K562 (cell line): Measurements from ENCODE around the gene KIF26A. TPM values are rescaled to one million over a fixed set of nuclear protein-coding genes. Genes with fewer than 3 reads are reported as not detected.

Experiments used
- ATAC-seq: fragments of 200-7000 bp; cut with Tn5 transposase; 3 replicates; pipeline ENCODE4 v1.9.1; 2020; ENCODE audit warnings: moderate library complexity
- BruUV-seq: library from RNA; stranded (reverse); fragments of 400-500 nt; replicated peaks from 2 replicates; lab custom pipeline; 2021; lab: Mats Ljungman, UMichigan
- CTCF ChIA-PET: fragments of 300-600 bp; formaldehyde crosslinking; extraction: SDS; loops from one replicate; lab custom pipeline; 2021; ENCODE audit warnings: low intra/inter-chr PET ratio; lab: Yijun Ruan, JAX
- POLR2A ChIA-PET: fragments of 300-600, 350-650 bp; sonication (Branson Sonifier 250); formaldehyde crosslinking; extraction: SDS; loops from one replicate; lab custom pipeline; 2021; ENCODE audit warnings: antibody characterized with exemption, inconsistent platforms; lab: Yijun Ruan, JAX
- DNase-seq, 4 experiments: peaks; one replicate each; pipeline versions ENCODE4 v3.0.0 to v3.0.0-alpha.2; 2011 to 2018; ENCODE audit warnings: low spot score in 3 of 4, mixed read lengths in 3 of 4; ENCODE audit errors: extremely low read depth in 1 of 4
- FAIRE-seq: peaks from 2 replicates; lab custom pipeline; 2011; peaks lifted over from hg19 to GRCh38; lab: Jason Lieb, UNC
- H2AFZ ChIP-seq: 2 replicates; pipeline ENCODE4 v1.6.0; 2011; ENCODE audit warnings: low read depth, low read length, control low read depth, inconsistent platforms
- H3K27ac ChIP-seq: fragments of 200-600 bp; 3 replicates; pipeline ENCODE4 v1.8.0; 2011; ENCODE audit warnings: low read depth, mild to moderate bottlenecking, control low read depth, inconsistent platforms, low read length, moderate library complexity, mixed read lengths; ENCODE audit errors: extremely low read depth
- H3K27me3 ChIP-seq, 2 experiments: fragments of 300-600 bp in 1 of 2; 2 replicates in 1 of 2; 3 replicates in 1 of 2; pipeline versions ENCODE4 v1.6.0 to v1.8.0; 2011; ENCODE audit warnings: inconsistent platforms in 2 of 2, low read length in 2 of 2, mild to moderate bottlenecking in 1 of 2, mixed read lengths in 1 of 2, moderate library complexity in 1 of 2; ENCODE audit not compliant: control insufficient read depth in 2 of 2, insufficient read depth in 2 of 2
- H3K36me3 ChIP-seq: fragments of 300-600 bp; 3 replicates; pipeline ENCODE4 v1.8.0; 2011; ENCODE audit warnings: mild to moderate bottlenecking, low read length, inconsistent platforms; ENCODE audit not compliant: control insufficient read depth, insufficient read depth
- H3K4me1 ChIP-seq, 2 experiments: fragments of 200-600 bp in 1 of 2; replicated peaks in 1 of 2; 2 replicates in 1 of 2; 3 replicates in 1 of 2; pipeline versions ENCODE4 v1.5.1 to v1.8.0; 2011; ENCODE audit warnings: inconsistent platforms in 2 of 2, low read length in 2 of 2, mild to moderate bottlenecking in 1 of 2, mixed read lengths in 1 of 2, moderate library complexity in 1 of 2; ENCODE audit not compliant: control insufficient read depth in 2 of 2, insufficient read depth in 2 of 2
- H3K4me2 ChIP-seq: 2 replicates; pipeline ENCODE4 v1.6.1; 2011; ENCODE audit warnings: low read length, control low read depth, inconsistent platforms, mixed read lengths; ENCODE audit not compliant: insufficient read depth
- H3K4me3 ChIP-seq: fragments of 200-600 bp; sonication (generic), shearing (Covaris generic); 2 replicates; pipeline ENCODE4 v1.5.1; 2016; ENCODE audit warnings: control low read depth, inconsistent platforms
- H3K79me2 ChIP-seq: fragments of 200-600 bp; 3 replicates; pipeline ENCODE4 v1.8.0; 2011; ENCODE audit warnings: low read length, inconsistent platforms; ENCODE audit not compliant: control insufficient read depth, insufficient read depth
- H3K9ac ChIP-seq, 2 experiments: 2 replicates each; pipeline versions ENCODE4 v1.6.0 to v1.6.1; 2011; ENCODE audit warnings: low read depth in 2 of 2, low read length in 2 of 2, control low read depth in 1 of 2, inconsistent platforms in 1 of 2, mild to moderate bottlenecking in 1 of 2, mixed read lengths in 1 of 2; ENCODE audit not compliant: insufficient read depth in 1 of 2
- H3K9me1 ChIP-seq: one replicate; pipeline ENCODE4 v1.6.0; 2011; ENCODE audit warnings: inconsistent platforms, mild to moderate bottlenecking, low read length, moderate library complexity; ENCODE audit not compliant: control insufficient read depth, insufficient read depth
- H3K9me3 ChIP-seq: replicated peaks from 2 replicates; pipeline ENCODE4 v1.5.1; 2011; ENCODE audit warnings: low read depth, low read length, inconsistent platforms; ENCODE audit not compliant: control insufficient read depth, insufficient read depth
- H4K20me1 ChIP-seq: replicated peaks from 2 replicates; pipeline ENCODE4 v1.6.1; 2011; ENCODE audit warnings: low read length, inconsistent platforms, mixed read lengths; ENCODE audit not compliant: control insufficient read depth, insufficient read depth
- HMG20B ChIP-seq: fragments of 250-450 bp; sonication (Bioruptor Pico); IDR thresholded peaks from 2 replicates; pipeline ENCODE4 v1.5.0; 2021; ENCODE audit warnings: mild to moderate bottlenecking
- SMARCB1 ChIP-seq: IDR thresholded peaks from 2 replicates; pipeline ENCODE4 v1.6.1; 2011; ENCODE audit warnings: improper control_type of control experiment, low read depth; ENCODE audit not compliant: insufficient read length
- ZFP36 ChIP-seq: fragments of 150-350 bp; IDR thresholded peaks from 2 replicates; pipeline ENCODE4 v1.6.1; 2018; ENCODE audit warnings: low read length, low read depth; ENCODE audit not compliant: partially characterized antibody
- ZFX ChIP-seq: sonication (generic); formaldehyde crosslinking; IDR thresholded peaks from 2 replicates; pipeline ENCODE4 v1.8.0; 2022; ENCODE audit warnings: mild to moderate bottlenecking, missing genetic modification reagents, moderate library complexity
- WGBS: fragments of 100-300 bp; shearing (Covaris generic); methylation state at CpG from one replicate; pipeline ENCODE4 v1.1.6; 2016; ENCODE audit warnings: low coverage, mixed read lengths; ENCODE audit not compliant: insufficient coverage; ENCODE audit errors: missing lambda C conversion rate; 5-methylcytosine and 5-hydroxymethylcytosine counted together
- in situ Hi-C: fragments of 300-500 bp; cut with MboI; formaldehyde crosslinking; loops from 4 replicates; pipeline ENCODE4 v1.15.0; 2018; ENCODE audit warnings: inconsistent platforms, mixed read lengths
- intact Hi-C: fragments of 100-400 bp; cut with micrococcal nuclease; formaldehyde crosslinking; loops from 2 replicates; pipeline ENCODE4 v1.14.2; 2022
- polyA plus RNA-seq, 8 experiments: library from polyadenylated mRNA; depleted of rRNA in 4 of 8; stranded (reverse) in 5 of 8; unstranded in 3 of 8; fragments of >200 nt; fragmentation: Nextera tagmentation in 2 of 8; fragmentation: Illumina TruSeq in 1 of 8; extraction: Ambion mirVana in 2 of 8; extraction: Trizol in 1 of 8; gene quantifications; 2 replicates each; pipeline versions ENCODE4 v1.2.1 to v1.2.3, GENCODE V29; 2011 to 2014; ENCODE audit warnings: inconsistent platforms in 1 of 8, missing spikeins in 1 of 8
- total RNA-seq, 7 experiments: library from RNA; depleted of rRNA in 6 of 7; stranded (reverse); fragments of >200 nt in 6 of 7; fragmentation: Illumina TruSeq in 2 of 7; extraction: Trizol in 2 of 7; gene quantifications; 2 replicates each; pipeline versions ENCODE4 v1.2.1 to v1.2.3, GENCODE V29; 2011 to 2021; ENCODE audit warnings: low replicate concordance in 1 of 7

The KIF26A gene
- total and polyA plus RNA-seq, 9 of the 15 experiments (the other 6 are each of a cell fraction or from before 2014, with no cell fraction given), result 0.04 TPM; not detected in 8

GRCh38 chr14:104091061-104091926 is 47.1 kb upstream of the KIF26A start (continued):
- TF ChIP-seq ZFX (CRISPR knock-in tag), result no peak
- TF ChIP-seq SMARCB1, result no peak

- Histone ChIP-seq H3K4me2 (no peak overlapping the region), H3K36me3 (no peaks in the 10 kb centered on the region), H3K9me1 (no peaks in the 10 kb centered on the region), H3K4me1 (peaks cover 0 to 27% of the 10 kb centered on the region in 2 experiments; a peak in 2 of 5 replicates), H3K9me3 (no peaks in the 10 kb centered on the region), H4K20me1 (no peaks in the 10 kb centered on the region), H3K9ac (no peak overlapping the region), H3K4me3 (no peak overlapping the region), H2AFZ (no peak overlapping the region), H3K79me2 (no peaks in the 10 kb centered on the region), H3K27me3 (peaks cover 0 to 21% of the 10 kb centered on the region in 2 experiments; a peak in 2 of 5 replicates), H3K27ac (no peak overlapping the region)
- no peak for FAIRE-seq
- in situ Hi-C loops (no loop called here), intact Hi-C loops (loop anchor here (5.0 kb wide), 1 partner anchor 470 kb away; no protein-coding TSS in a partner anchor)
- no peak for DNase-seq
- CTCF ChIA-PET, result no interaction called here
- ATAC-seq, result no peak
- TF ChIP-seq ZFP36, result peak; percentile 84
- no peak for TF ChIP-seq HMG20B (CRISPR knock-in tag)
- POLR2A ChIA-PET, result interaction anchor here (0.5 to 0.7 kb wide), 3 partner anchors 41 to 82 kb away, joined by 3 read pairs; no protein-coding TSS in a partner anchor
- WGBS, result 4% methylated on average over 5 of the region's 23 CpGs
- BruUV-seq, result no TSS peak
Observed at GRCh38 chr14:104091927-104092771, 46.2 kb upstream of the KIF26A start.
